GM23338 (cell line): Measurements from ENCODE around the gene PCNT.

Experiments
- CTCF ChIP-seq, 2 experiments: fragments of 200-600 bp in 1 of 2; sonication (generic) in 1 of 2; conservative IDR thresholded peaks; 2 replicates each; pipeline versions ENCODE4 v1.5.1 to v1.6.1; 2016 to 2017; ENCODE audit warnings: antibody characterized with exemption in 2 of 2, low read depth in 2 of 2, mild to moderate bottlenecking in 2 of 2, moderate library complexity in 1 of 2
- EZH2phosphoT487 ChIP-seq: fragments of 200-600 bp; sonication (generic); IDR thresholded peaks from one replicate; pipeline ENCODE4 v1.8.1; 2018; ENCODE audit warnings: antibody characterized with exemption; ENCODE audit not compliant: unreplicated experiment
- ZNF114 ChIP-seq: fragments of 250-450 bp; sonication (Bioruptor Pico); IDR thresholded peaks from 2 replicates; pipeline ENCODE4 v1.5.0; 2020; ENCODE audit warnings: mild to moderate bottlenecking, moderate library complexity

GRCh38 chr21:46411691-46412090 lies 87.7 kb downstream of the PCNT start:
- no peak for TF ChIP-seq EZH2phosphoT487
- no peak for TF ChIP-seq CTCF (conservative IDR thresholded peaks at IDR 0.05; ENCODE audit: low read depth in 2 of 2)
- TF ChIP-seq ZNF114 (CRISPR knock-in tag) = no peak
